HS-27A (cell line): ENCODE data around the gene DGKD.

Source experiments
- DNase-seq: peaks from one replicate; pipeline ENCODE4 v3.0.0-alpha.2; 2012; ENCODE audit warnings: low read depth, missing footprints

Gene DGKD

GRCh38 chr2:233498126-233498525 lies 143.8 kb downstream of the DGKD start:
- no peak for DNase-seq

DNA sequence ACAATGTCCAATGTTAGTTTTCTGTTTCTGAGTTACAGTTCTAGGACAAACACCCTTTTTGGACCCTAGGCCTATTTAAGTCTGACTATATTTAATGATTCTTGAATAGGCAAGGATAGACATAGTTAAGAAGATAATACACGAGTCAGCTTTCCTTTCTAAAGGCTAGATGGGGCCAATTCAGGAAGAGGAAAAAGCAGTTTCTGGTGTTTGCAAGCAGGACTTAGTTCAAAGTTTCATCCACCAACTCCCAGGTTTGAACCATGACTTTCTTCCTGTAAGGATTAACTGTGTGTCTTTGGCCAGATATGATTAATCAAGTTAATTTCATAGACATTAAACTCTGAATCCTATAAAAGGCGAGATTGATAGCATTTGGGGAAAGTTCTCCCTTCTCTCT lies 145.6 kb downstream of the DGKD start:
- DNase-seq, result no peak

DNA sequence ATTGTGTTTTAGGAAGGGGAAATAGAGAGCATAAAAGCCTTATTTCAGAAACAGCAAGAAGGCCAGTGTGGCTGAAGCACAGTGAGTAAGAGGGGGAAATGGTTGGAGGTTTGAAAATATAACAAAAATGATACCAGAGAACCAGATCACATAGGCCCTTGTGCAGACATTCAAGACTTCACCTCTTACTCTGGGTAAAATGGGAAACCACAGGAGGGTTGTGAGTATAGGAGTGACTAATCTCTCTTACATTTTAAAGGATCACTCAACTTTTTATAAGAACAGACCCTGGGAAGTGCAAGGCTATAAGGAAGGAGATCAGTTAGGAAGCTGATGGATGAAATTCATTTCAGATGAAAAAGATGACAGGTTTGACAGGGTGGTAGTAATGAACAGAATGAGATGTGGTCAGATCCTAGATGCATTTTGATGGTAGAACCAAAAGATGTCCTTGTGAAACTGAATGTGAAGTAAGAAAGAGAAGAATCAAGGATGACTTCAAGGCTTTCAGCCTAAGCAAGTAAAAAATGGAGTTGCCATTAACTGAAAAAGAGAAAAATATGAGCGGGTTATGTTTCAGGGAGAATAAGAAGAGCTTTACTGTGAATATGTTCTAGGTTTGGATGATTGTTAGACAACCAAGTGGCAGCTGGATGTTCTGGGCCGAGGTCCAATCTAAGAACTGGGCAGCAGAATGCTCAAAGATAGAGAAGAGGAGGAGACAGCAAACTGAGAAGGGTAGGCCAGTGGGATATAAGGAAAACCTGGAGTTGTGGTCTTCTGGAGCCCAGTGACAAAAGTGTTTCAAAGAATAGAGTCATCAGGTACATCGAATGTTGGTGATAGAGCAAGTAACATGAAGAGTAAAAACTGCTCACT lies 147.1 kb downstream of the DGKD start:
- DNase-seq, result no peak

DNA sequence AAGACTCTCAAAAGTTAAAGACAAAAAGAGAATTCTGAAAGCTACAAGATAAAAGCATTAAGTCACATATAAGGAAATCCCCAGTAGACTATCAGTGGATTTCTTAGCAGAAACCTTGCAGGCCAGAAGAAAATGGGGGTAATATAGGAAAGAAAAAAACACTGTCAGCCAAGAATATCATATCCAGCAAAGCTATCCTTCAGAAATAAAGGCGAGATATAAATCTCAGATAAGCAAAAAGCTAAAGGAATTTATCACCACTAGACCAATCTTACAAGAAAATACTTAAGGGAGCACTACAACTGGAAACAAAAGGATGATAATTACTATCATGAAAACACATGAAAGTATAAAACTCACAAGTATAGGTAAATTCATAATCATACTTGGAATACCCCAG lies 149.2 kb downstream of the DGKD start:
- no peak for DNase-seq

- DNase-seq, result no peak
These were observed 149.8 kb downstream of the DGKD start for GRCh38 chr2:233503947-233504637.

DNA sequence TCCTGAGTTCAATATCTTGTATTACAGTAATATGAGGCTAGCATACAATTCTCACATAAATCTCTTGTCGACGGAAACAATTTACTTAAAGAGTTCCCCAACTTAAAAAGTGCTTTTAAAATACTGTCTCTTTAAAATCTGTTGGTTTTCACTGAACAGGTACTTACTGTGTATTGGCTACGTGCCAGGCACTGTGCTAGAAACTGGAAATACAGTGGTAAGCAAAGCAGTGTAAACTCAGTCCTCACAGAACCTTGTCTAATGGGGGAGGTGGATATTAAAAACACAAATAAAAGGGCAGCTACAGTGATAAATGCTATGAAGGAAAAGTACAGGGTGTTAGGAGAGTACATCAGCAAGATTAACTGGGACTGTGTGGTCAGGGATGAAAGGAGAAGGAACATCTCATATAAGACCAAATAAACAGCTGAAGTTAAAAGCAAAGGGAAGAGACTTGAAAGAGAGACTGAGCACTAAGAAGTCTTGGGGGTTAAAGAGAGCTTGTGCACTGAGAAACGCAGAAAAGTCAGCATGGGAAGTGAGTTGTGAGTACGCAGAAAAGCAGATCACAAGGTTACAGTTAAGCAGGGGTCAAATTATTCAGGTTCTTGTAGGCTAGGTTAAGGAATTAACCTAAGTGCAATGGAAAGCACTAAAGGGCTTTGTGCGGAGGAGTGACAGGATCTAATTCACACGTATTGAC lies 159.8 kb downstream of the DGKD start:
- no peak for DNase-seq

DNA sequence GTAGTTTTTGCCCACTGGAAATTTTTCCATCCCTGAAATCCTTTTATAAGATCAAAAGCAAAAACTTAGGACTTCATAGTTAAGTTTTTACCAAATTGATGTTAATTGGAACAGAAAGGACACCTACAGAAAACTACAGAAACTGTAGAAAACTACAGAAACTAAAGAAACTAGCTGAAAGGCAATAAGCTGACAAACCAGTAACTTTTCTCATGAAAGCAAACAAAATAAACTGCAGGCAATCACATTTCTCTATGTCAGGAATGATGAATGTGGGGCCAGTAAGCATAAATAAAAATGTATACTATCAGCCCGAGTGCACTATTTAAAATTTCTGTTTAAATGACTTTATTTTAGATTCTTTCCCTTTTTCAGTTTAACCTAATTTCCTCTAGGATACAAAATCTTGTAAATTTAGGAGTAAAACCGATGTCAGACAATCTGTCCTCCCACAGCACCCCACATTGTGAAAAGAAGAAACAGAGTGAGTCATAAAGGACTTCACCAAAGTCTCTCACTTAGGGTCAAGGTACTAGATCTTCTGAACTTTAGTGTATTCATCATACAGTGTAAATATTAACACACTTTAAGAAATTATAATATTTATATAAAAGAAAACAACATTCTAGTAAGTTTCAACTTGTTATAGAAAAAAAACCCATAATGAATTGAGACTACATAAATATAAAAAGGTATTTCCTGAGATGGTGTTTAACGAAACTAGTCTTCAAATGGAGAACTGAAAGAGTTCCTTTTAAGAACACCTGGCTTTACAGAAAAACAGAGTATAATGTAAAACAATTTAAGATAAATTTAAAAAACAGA lies 165.7 kb downstream of the DGKD start:
- no peak for DNase-seq
